HCT116 (cell line): ENCODE data around the gene RRBP1. TPM values are rescaled to one million over a fixed set of nuclear protein-coding genes. Genes with fewer than 3 reads are reported as not detected.

Source experiments
- ATAC-seq: fragments of 200-7000 bp; cut with Tn5 transposase; 2 replicates; pipeline ENCODE4 v1.9.1; 2020; ENCODE audit warnings: mild to moderate bottlenecking, moderate library complexity
- BruUV-seq: library from RNA; stranded (reverse); fragments of 400-500 nt; replicated peaks from 2 replicates; lab custom pipeline; 2021; lab: Mats Ljungman, UMichigan
- CTCF ChIA-PET: fragments of 300-600 bp; sonication (Branson Sonifier 250); formaldehyde crosslinking; loops from one replicate; lab custom pipeline; 2021; ENCODE audit warnings: antibody characterized with exemption; lab: Charles Lee
- POLR2A ChIA-PET: fragments of 300-600, 350-600 bp; sonication (Branson Sonifier 250); formaldehyde crosslinking; loops from one replicate; lab custom pipeline; 2021; ENCODE audit warnings: antibody characterized with exemption; lab: Charles Lee
- RAD21 ChIA-PET, 2 experiments: fragments of 300-600 bp; sonication (Branson Sonifier 250); formaldehyde crosslinking; loops; one replicate each; lab custom pipeline; 2023; ENCODE audit warnings: low total read pairs in 2 of 2; ENCODE audit not compliant: uncharacterized antibody in 2 of 2, unreplicated experiment in 2 of 2, low non-redundant PET in 1 of 2; lab: Charles Lee
- DNase-seq: peaks from one replicate; pipeline ENCODE4 v3.0.0-alpha.2; 2010; ENCODE audit warnings: low read depth, low spot score
- H2AFZ ChIP-seq: fragments of 200-600 bp; shearing (Covaris generic), sonication (generic); 2 replicates; pipeline ENCODE4 v1.6.1; 2017; ENCODE audit warnings: low read depth, mixed run types, mixed read lengths, antibody characterized with exemption, low read length; ENCODE audit not compliant: poor library complexity, severe bottlenecking
- H3K27ac ChIP-seq: 2 replicates; pipeline ENCODE4 v1.5.1; 2012; ENCODE audit warnings: low read depth, low read length
- H3K27me3 ChIP-seq: fragments of 200-600 bp; sonication (generic); 2 replicates; pipeline ENCODE4 v1.6.1; 2016; ENCODE audit warnings: mixed run types, low read length, mixed read lengths; ENCODE audit not compliant: insufficient read depth
- H3K36me3 ChIP-seq, 2 experiments: fragments of 200-500 bp in 1 of 2; fragments of 200-600 bp in 1 of 2; sonication (Bioruptor generic) in 1 of 2; sonication (generic) in 1 of 2; 2 replicates each; pipeline versions ENCODE4 v1.5.1 to v1.6.1; 2014 to 2016; ENCODE audit warnings: low read length in 2 of 2, inconsistent platforms in 1 of 2, mixed read lengths in 1 of 2, mixed run types in 1 of 2; ENCODE audit not compliant: insufficient read depth in 2 of 2, control insufficient read depth in 1 of 2
- H3K4me1 ChIP-seq, 2 experiments: fragments of 200-600 bp in 1 of 2; sonication (generic) in 1 of 2; 2 replicates each; pipeline versions ENCODE4 v1.5.1 to v1.6.1; 2012 to 2017; ENCODE audit warnings: low read length in 2 of 2, inconsistent platforms in 1 of 2, mild to moderate bottlenecking in 1 of 2, mixed read lengths in 1 of 2, mixed run types in 1 of 2, moderate library complexity in 1 of 2; ENCODE audit not compliant: insufficient read depth in 2 of 2, control insufficient read depth in 1 of 2
- H3K4me2 ChIP-seq: fragments of 200-600 bp; sonication (generic); 2 replicates; pipeline ENCODE4 v1.6.1; 2017; ENCODE audit warnings: mixed run types, low read length, mixed read lengths
- H3K4me3 ChIP-seq, 2 experiments: fragments of 200-600 bp in 1 of 2; sonication (generic) in 1 of 2; replicated peaks in 1 of 2; 2 replicates each; pipeline ENCODE4 v1.5.1; 2011 to 2016; ENCODE audit warnings: low read length in 2 of 2, control low read depth in 1 of 2, low read depth in 1 of 2, mild to moderate bottlenecking in 1 of 2, mixed read lengths in 1 of 2, mixed run types in 1 of 2
- H3K79me2 ChIP-seq: fragments of 200-600 bp; sonication (generic); 2 replicates; pipeline ENCODE4 v1.6.1; 2017; ENCODE audit warnings: mild to moderate bottlenecking, mixed run types, low read length, moderate library complexity, mixed read lengths; ENCODE audit not compliant: insufficient read depth
- H3K9ac ChIP-seq: fragments of 200-600 bp; sonication (generic); 2 replicates; pipeline ENCODE4 v1.6.1; 2016; ENCODE audit warnings: low read length, mixed read lengths
- H3K9me2 ChIP-seq: fragments of 200-600 bp; sonication (generic), shearing (Covaris generic); 2 replicates; pipeline ENCODE4 v1.6.1; 2017; ENCODE audit warnings: mixed run types, mild to moderate bottlenecking, moderate library complexity; ENCODE audit not compliant: insufficient read depth
- H3K9me3 ChIP-seq, 2 experiments: fragments of 200-500 bp in 1 of 2; fragments of 200-600 bp in 1 of 2; sonication (Bioruptor generic) in 1 of 2; sonication (generic) in 1 of 2; 2 replicates each; pipeline ENCODE4 v1.6.1; 2014 to 2017; ENCODE audit warnings: low read length in 2 of 2, mixed read lengths in 2 of 2, inconsistent platforms in 1 of 2, low read depth in 1 of 2, mild to moderate bottlenecking in 1 of 2, mixed run types in 1 of 2, moderate library complexity in 1 of 2; ENCODE audit not compliant: control insufficient read depth in 1 of 2, insufficient read depth in 1 of 2
- H4K20me1 ChIP-seq: fragments of 200-600 bp; sonication (generic), shearing (Covaris generic); 2 replicates; pipeline ENCODE4 v1.6.1; 2017; ENCODE audit warnings: mixed run types, mild to moderate bottlenecking, moderate library complexity; ENCODE audit not compliant: insufficient read depth
- ATF3 ChIP-seq: IDR thresholded peaks from 2 replicates; pipeline ENCODE4 v1.6.1; 2012
- CEBPB ChIP-seq: IDR thresholded peaks from 2 replicates; pipeline ENCODE4 v1.6.1; 2012; ENCODE audit warnings: low read depth
- CTCF ChIP-seq, 3 experiments: fragments of 200-600 bp in 1 of 3; sonication (generic) in 1 of 3; IDR thresholded peaks in 2 of 3; conservative IDR thresholded peaks in 1 of 3; 2 replicates each; pipeline ENCODE4 v1.5.1; 2012 to 2017; ENCODE audit warnings: low read depth in 2 of 3, low read length in 2 of 3, antibody characterized with exemption in 1 of 3, borderline replicate concordance in 1 of 3, control low read depth in 1 of 3, mild to moderate bottlenecking in 1 of 3, mixed read lengths in 1 of 3, mixed run types in 1 of 3, moderate library complexity in 1 of 3; ENCODE audit not compliant: insufficient read depth in 1 of 3
- EGR1 ChIP-seq: IDR thresholded peaks from 2 replicates; pipeline ENCODE4 v1.6.1; 2012; ENCODE audit warnings: low read depth
- ELF1 ChIP-seq: IDR thresholded peaks from 2 replicates; pipeline ENCODE4 v1.6.1; 2012; ENCODE audit warnings: low read depth, borderline replicate concordance
- EZH2 ChIP-seq: fragments of 200-600 bp; sonication (generic); IDR thresholded peaks from 2 replicates; pipeline ENCODE4 v1.6.1; 2017; ENCODE audit warnings: antibody characterized with exemption, mixed run types
- JUND ChIP-seq: IDR thresholded peaks from 2 replicates; pipeline ENCODE4 v1.6.1; 2012
- POLR2A ChIP-seq: IDR thresholded peaks from 2 replicates; pipeline ENCODE4 v1.7.0; 2011; ENCODE audit warnings: borderline replicate concordance; ENCODE audit not compliant: insufficient read depth, insufficient read length; ENCODE audit errors: extremely low read depth
- POLR2AphosphoS5 ChIP-seq: IDR thresholded peaks from 2 replicates; pipeline ENCODE4 v1.6.1; 2011; ENCODE audit warnings: mild to moderate bottlenecking, low read depth, low read length, moderate library complexity
- REST ChIP-seq: IDR thresholded peaks from 2 replicates; pipeline ENCODE4 v1.6.1; 2012; ENCODE audit warnings: low read depth
- SIN3A ChIP-seq: IDR thresholded peaks from 2 replicates; pipeline ENCODE4 v1.6.1; 2012; ENCODE audit warnings: low read depth
- SRF ChIP-seq: IDR thresholded peaks from 2 replicates; pipeline ENCODE4 v1.6.1; 2012; ENCODE audit warnings: low read depth
- TCF7L2 ChIP-seq: IDR thresholded peaks from 2 replicates; pipeline ENCODE4 v1.7.0; 2011; ENCODE audit warnings: borderline replicate concordance, inconsistent platforms; ENCODE audit not compliant: insufficient read depth, insufficient read length; ENCODE audit errors: extremely low read depth
- YY1 ChIP-seq: IDR thresholded peaks from 2 replicates; pipeline ENCODE4 v1.6.1; 2011; ENCODE audit warnings: low read length, low read depth, moderate library complexity, mild to moderate bottlenecking; ENCODE audit not compliant: insufficient replicate concordance; ENCODE audit errors: extremely low read depth
- ZFX ChIP-seq: fragments of 450-650 bp; IDR thresholded peaks from 2 replicates; pipeline ENCODE4 v1.6.1; 2017
- intact Hi-C: fragments of 100-400 bp; cut with micrococcal nuclease; formaldehyde crosslinking; loops from 2 replicates; pipeline ENCODE4 v1.10.0; 2022
- total RNA-seq: library from RNA; stranded (reverse); gene quantifications from one replicate; pipeline ENCODE4 v1.2.1, GENCODE V29; 2021; ENCODE audit not compliant: unreplicated experiment

Gene RRBP1
- total RNA-seq, 1 experiment from 2014 or later, result 123 TPM

DNA sequence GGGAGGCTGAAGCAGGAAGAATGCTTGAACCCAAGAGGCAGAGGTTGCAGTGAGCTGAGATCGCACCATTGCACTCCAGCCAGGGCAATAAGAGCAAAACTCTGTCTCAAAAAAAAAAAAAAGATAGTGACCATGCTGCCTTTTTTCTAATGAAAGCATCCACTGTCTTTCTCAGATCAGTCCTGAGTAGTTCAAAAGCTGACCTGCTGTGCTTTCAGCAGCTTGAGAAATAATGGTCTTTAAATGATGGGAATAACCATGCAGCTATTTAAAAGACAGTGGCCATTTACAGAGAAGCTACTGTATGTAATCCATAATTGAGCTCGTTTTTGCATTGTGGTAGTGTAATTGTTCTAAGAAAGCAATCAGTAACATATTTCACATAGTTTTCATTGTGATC, 76.0 kb downstream of the RRBP1 start:
- intact Hi-C loops, result no loop called here
- H3K4me1 ChIP-seq, result no peaks in the 10 kb centered on the region
- H3K27ac ChIP-seq, result no peak overlapping the region
- peaks cover 11 to 19% of the 10 kb centered on the region in 2 experiments; a peak in 3 of 4 replicates for H3K36me3 ChIP-seq
- H4K20me1 ChIP-seq, result 0 out of 2 replicates have a peak, but pooled peaks cover 6% of the 10 kb centered on the region
- H3K4me2 ChIP-seq, result no peak overlapping the region
- H3K9ac ChIP-seq, result no peak overlapping the region
- ChIA-PET RAD21 (no interaction called here), POLR2A (interaction anchor here (0.9 kb wide), 1 partner anchor 36 kb away, joined by 4 read pairs; the partner anchor contains the start of gene DSTN), CTCF (no interaction called here)
- H3K4me3 ChIP-seq, result no peak overlapping the region
- DNase-seq, result no peak
- H3K9me3 ChIP-seq, result no peaks in the 10 kb centered on the region
- no peak overlapping the region for H2AFZ ChIP-seq
- peaks cover 39% of the 10 kb centered on the region for H3K79me2 ChIP-seq
- ATAC-seq, result no peak
- BruUV-seq, result no TSS peak
- no peak for TF ChIP-seq POLR2AphosphoS5
- no peak for TF ChIP-seq ATF3
- no peak for TF ChIP-seq CEBPB
- TF ChIP-seq, all 23 proteins: peak for 0
- Histone ChIP-seq H3K9me2 (no peaks in the 10 kb centered on the region), H3K27me3 (no peaks in the 10 kb centered on the region)

- H3K27ac ChIP-seq, result no peak overlapping the region
- RAD21 ChIA-PET, result no interaction called here
- DNase-seq (no peak), ATAC-seq (no peak)
- H3K9me2 ChIP-seq, result no peaks in the 10 kb centered on the region
- H3K27me3 ChIP-seq, result no peaks in the 10 kb centered on the region
- no peaks in the 10 kb centered on the region for H3K9me3 ChIP-seq
- no TSS peak for BruUV-seq
- H3K4me3 ChIP-seq, result no peak overlapping the region
- H4K20me1 ChIP-seq, result 0 out of 2 replicates have a peak, but pooled peaks cover 6% of the 10 kb centered on the region
- H3K79me2 ChIP-seq, result peaks cover 47% of the 10 kb centered on the region
- intact Hi-C loops, result no loop called here
- no peaks in the 10 kb centered on the region for H3K4me1 ChIP-seq
- H3K9ac ChIP-seq, result no peak overlapping the region
- peaks cover 13 to 19% of the 10 kb centered on the region in 2 experiments; a peak in 3 of 4 replicates for H3K36me3 ChIP-seq
- POLR2A ChIA-PET, result no interaction called here
- CTCF ChIA-PET, result no interaction called here
- H2AFZ ChIP-seq, result no peak overlapping the region
- H3K4me2 ChIP-seq, result no peak overlapping the region
- TF ChIP-seq ATF3, result no peak
- no peak for TF ChIP-seq ELF1
- TF ChIP-seq REST, result no peak
- TF ChIP-seq EGR1, result no peak
- no peak for TF ChIP-seq ZFX
- TF ChIP-seq SRF, result no peak
- TF ChIP-seq CTCF (IDR thresholded peaks at IDR 0.05 in 2 of 3, conservative IDR thresholded peaks at IDR 0.05 in 1 of 3; ENCODE audit: borderline replicate concordance in 1 of 3, insufficient read depth in 1 of 3, low read depth in 2 of 3, low read length in 2 of 3), result no peak
- TF ChIP-seq YY1, result no peak
- TF ChIP-seq JUND, result no peak
- no peak for TF ChIP-seq TCF7L2
- TF ChIP-seq EZH2, result no peak
- TF ChIP-seq POLR2A, result no peak
- no peak for TF ChIP-seq SIN3A
Observed at GRCh38 chr20:17605131-17605660, 76.8 kb downstream of the RRBP1 start.
